Left ventricle myocardium inferior (tissue), 1 donor: ENCODE results near the gene RRP9. TPM values are rescaled to one million over a fixed set of nuclear protein-coding genes. Genes with fewer than 3 reads are reported as not detected.

Source experiments
- DNase-seq: peaks from one replicate; pipeline ENCODE4 v3.0.0-alpha.2; 2020
- H3K27ac ChIP-seq: fragments of 200-600 bp; replicated peaks from 2 replicates; pipeline ENCODE4 v1.8.0; 2021
- H3K27me3 ChIP-seq: fragments of 200-600 bp; 2 replicates; pipeline ENCODE4 v1.8.0; 2021; ENCODE audit warnings: low read depth
- H3K36me3 ChIP-seq: fragments of 200-600 bp; 2 replicates; pipeline ENCODE4 v1.8.0; 2021
- H3K4me1 ChIP-seq: fragments of 200-600 bp; 2 replicates; pipeline ENCODE4 v1.8.0; 2021
- H3K4me3 ChIP-seq: fragments of 200-600 bp; 2 replicates; pipeline ENCODE4 v1.8.0; 2021; ENCODE audit warnings: mild to moderate bottlenecking, moderate library complexity
- H3K9me3 ChIP-seq: fragments of 200-600 bp; replicated peaks from 2 replicates; pipeline ENCODE4 v1.8.0; 2021
- CTCF ChIP-seq: fragments of 200-600 bp; IDR thresholded peaks from 2 replicates; pipeline ENCODE4 v1.8.0; 2021; ENCODE audit warnings: antibody characterized with exemption, mild to moderate bottlenecking, borderline replicate concordance
- intact Hi-C: fragments of 100-400 bp; cut with micrococcal nuclease; formaldehyde crosslinking; loops from one replicate; pipeline ENCODE4 v1.11.0; 2022
- total RNA-seq: library from RNA; stranded (reverse); fragmentation: NEBNext Ultra II Directional; extraction: Animal tissue kit (Norgen Biotek cat#: 25700); gene quantifications from one replicate; pipeline ENCODE4 v1.2.1, GENCODE V29; 2021
- donor health status: DM: no; HTN: yes; CAD: no; lungs with severe emphysema.

The RRP9 gene
- total RNA-seq, 1 donor from 2014 or later: 8.6 TPM

GRCh38 chr3:51980253-51980652 lies 38.5 kb upstream of the RRP9 start:
- no peaks in the 10 kb centered on the region for H3K9me3 ChIP-seq
- DNase-seq: no peak
- TF ChIP-seq CTCF: no peak
- peaks cover 49% of the 10 kb centered on the region for H3K4me1 ChIP-seq
- intact Hi-C loops: no loop called here
- H3K27me3 ChIP-seq: no peaks in the 10 kb centered on the region
- H3K27ac ChIP-seq: no peak overlapping the region
- no peaks in the 10 kb centered on the region for H3K36me3 ChIP-seq
- H3K4me3 ChIP-seq: no peak overlapping the region

- Histone ChIP-seq H3K27me3 (no peaks in the 10 kb centered on the region), H3K27ac (no peak overlapping the region), H3K4me3 (no peak overlapping the region), H3K36me3 (no peaks in the 10 kb centered on the region), H3K9me3 (no peaks in the 10 kb centered on the region), H3K4me1 (peaks cover 56% of the 10 kb centered on the region)
- intact Hi-C loops: no loop called here
- TF ChIP-seq CTCF: no peak
- DNase-seq: no peak
Measured at GRCh38 chr3:51978143-51978502, 36.4 kb upstream of the RRP9 start.

GRCh38 chr3:51977446-51978142 lies 35.9 kb upstream of the RRP9 start:
- Histone ChIP-seq H3K27me3 (no peaks in the 10 kb centered on the region), H3K36me3 (no peaks in the 10 kb centered on the region), H3K27ac (no peak overlapping the region), H3K4me1 (peaks cover 55% of the 10 kb centered on the region), H3K4me3 (no peak overlapping the region), H3K9me3 (no peaks in the 10 kb centered on the region)
- no peak for TF ChIP-seq CTCF
- intact Hi-C loops: no loop called here
- no peak for DNase-seq

GRCh38 chr3:51975852-51976549 lies 34.3 kb upstream of the RRP9 start:
- no peak for TF ChIP-seq CTCF
- Histone ChIP-seq H3K36me3 (no peaks in the 10 kb centered on the region), H3K4me1 (peaks cover 49% of the 10 kb centered on the region), H3K9me3 (no peaks in the 10 kb centered on the region), H3K27me3 (no peaks in the 10 kb centered on the region), H3K4me3 (peak overlapping the region; percentile 87), H3K27ac (peak overlapping the region; percentile 99)
- DNase-seq: peak; percentile 70
- intact Hi-C loops: no loop called here

GRCh38 chr3:51974963-51975851 lies 33.5 kb upstream of the RRP9 start, which contains the start of gene ABHD14A:
TSS of gene ABHD14A (plus strand) at chr3:51975064. CDS start at chr3:51975136, 72 bp downstream.
- intact Hi-C loops: no loop called here
- peak; percentile 7 for TF ChIP-seq CTCF
- Histone ChIP-seq H3K27ac (peak within 1 kb of the TSS; percentile 99), H3K4me3 (peak within 1 kb of the TSS; percentile 87), H3K4me1 (peaks cover 54% of the 10 kb centered on the region), H3K36me3 (no peaks in the 10 kb centered on the region), H3K27me3 (no peaks in the 10 kb centered on the region), H3K9me3 (no peaks in the 10 kb centered on the region)
- DNase-seq: peak; percentile 74
